ENCODE results near the gene GFPT2. TPM values are rescaled to one million over a fixed set of nuclear protein-coding genes. Genes with fewer than 3 reads are reported as not detected.

Gene GFPT2
- total and polyA plus RNA-seq, 10 of the 15 experiments (the other 5 are each of a cell fraction or from before 2014, with no cell fraction given) = 0.05 to 0.33 (median 0.11) TPM; not detected in 4

- Histone ChIP-seq H3K27me3 (replicated peaks in 1 of 2; ENCODE audit: control insufficient read depth in 2 of 2, insufficient read depth in 2 of 2, low read length in 1 of 2) (no peaks in the 10 kb centered on the region), H3K9ac (ENCODE audit: control insufficient read depth, insufficient read depth, low read length) (no peak overlapping the region), H3K27ac (ENCODE audit: control insufficient read depth, insufficient read depth) (no peak overlapping the region), H2AFZ (ENCODE audit: control insufficient read depth, low read depth, low read length) (no peak overlapping the region), H3K4me1 (ENCODE audit: control insufficient read depth, insufficient read depth, low read length) (no peaks in the 10 kb centered on the region), H3K9me3 (replicated peaks; ENCODE audit: control insufficient read depth, insufficient read depth, low read length) (peaks cover 16% of the 10 kb centered on the region), H3K36me3 (ENCODE audit: control insufficient read depth in 2 of 2, insufficient read depth in 2 of 2, low read length in 1 of 2) (peaks cover 5 to 19% of the 10 kb centered on the region in 2 experiments), H3K4me3 (no peak overlapping the region), H3K4me2 (ENCODE audit: control insufficient read depth, insufficient read depth) (no peak overlapping the region), H3K79me2 (ENCODE audit: control insufficient read depth, insufficient read depth, low read length) (no peaks in the 10 kb centered on the region), H4K20me1 (ENCODE audit: control insufficient read depth, insufficient read depth) (no peaks in the 10 kb centered on the region)
- ChIA-PET SMC1A (ENCODE audit: uncharacterized antibody, unreplicated experiment) (no interaction called here), POLR2A (no interaction called here), CTCF (interaction anchor here (0.7 to 1.2 kb wide), 4 partner anchors 8 to 46 kb away, joined by 3 to 6 read pairs (median 3); no protein-coding TSS in a partner anchor), RAD21 (ENCODE audit: unreplicated experiment) (no interaction called here)
- no peak for DNase-seq (ENCODE audit: low read depth, low spot score)
- TF ChIP-seq ZBTB33 (IDR thresholded peaks at IDR 0.05) (no peak), ZNF274 (IDR thresholded peaks at IDR 0.05; ENCODE audit: insufficient read depth, insufficient read length) (no peak), RFX5 (IDR thresholded peaks at IDR 0.05; ENCODE audit: low read depth, low read length) (no peak), MAX (IDR thresholded peaks at IDR 0.05; ENCODE audit: low read depth, low read length) (no peak), BMI1 (IDR thresholded peaks at IDR 0.05; ENCODE audit: borderline replicate concordance) (no peak), MYC (IDR thresholded peaks at IDR 0.05; ENCODE audit: insufficient read depth, insufficient read length, insufficient replicate concordance, low read length, severe bottlenecking) (no peak), E2F8 (IDR thresholded peaks at IDR 0.05; ENCODE audit: low read depth, partially characterized antibody) (no peak), KAT2A (conservative IDR thresholded peaks at IDR 0.05; ENCODE audit: control insufficient read depth, low read depth, low read length) (no peak), ZBTB11 (CRISPR knock-in tag; IDR thresholded peaks at IDR 0.05) (no peak), HDAC6 (IDR thresholded peaks at IDR 0.05; ENCODE audit: unreplicated experiment) (no peak), MXI1 (IDR thresholded peaks at IDR 0.05; ENCODE audit: low read depth, low read length) (no peak), HCFC1 (IDR thresholded peaks at IDR 0.05; ENCODE audit: low read length) (no peak), BACH1 (IDR thresholded peaks at IDR 0.05; ENCODE audit: borderline replicate concordance) (no peak)
- in situ Hi-C loops (cut with MboI) (no loop called here), intact Hi-C loops (cut with micrococcal nuclease; ENCODE audit: unreplicated experiment) (no loop called here)
- ATAC-seq = no peak
- BruUV-seq (replicated peaks) = no TSS peak
- FAIRE-seq = no peak
- WGBS (ENCODE audit: insufficient coverage, insufficient replicate concordance, low lambda C conversion rate, missing lambda C conversion rate) = 96% methylated on average over 9 of the region's 9 CpGs
These were observed 70.9 kb downstream of the GFPT2 start for GRCh38 chr5:180282281-180282680.

All from GM12878 (cell line).